Right lobe of liver (tissue), 6 donors: ENCODE data around the gene RNU11. TPM values are rescaled to one million over a fixed set of nuclear protein-coding genes. Genes with fewer than 3 reads are reported as not detected.
"Not testable (repeated sequence)": the region's sequence is repeated elsewhere in the genome, so short reads cannot be mapped to it uniquely, and the experiment has no call there.

Source experiments
- ATAC-seq, 4 donors: fragments of 200-7000 bp; cut with Tn5 transposase; one replicate each; pipeline ENCODE4 v1.9.1; 2020; ENCODE audit warnings: mild to moderate bottlenecking in 4 of 4, moderate library complexity in 4 of 4
- DNase-seq, 3 donors: peaks; one replicate each; pipeline ENCODE4 v3.0.0-alpha.2; 2020
- H3K27ac ChIP-seq, 3 donors: fragments of 200-600 bp; one replicate each; pipeline ENCODE4 v1.8.0; 2022
- H3K27me3 ChIP-seq, 2 donors: fragments of 200-600 bp; one replicate each; pipeline ENCODE4 v1.8.0; 2022
- H3K36me3 ChIP-seq, 4 donors: fragments of 200-600 bp; sonication (generic) in 1 of 4; one replicate each; pipeline versions ENCODE4 v1.5.1 to v1.8.0; 2017 to 2022; ENCODE audit warnings: control low read depth in 1 of 4
- H3K4me1 ChIP-seq, 4 donors: fragments of 200-600 bp; sonication (generic) in 1 of 4; one replicate each; pipeline versions ENCODE4 v1.5.1 to v1.8.0; 2017 to 2022; ENCODE audit warnings: control low read depth in 1 of 4
- H3K4me3 ChIP-seq, 3 donors: fragments of 200-600 bp; one replicate each; pipeline ENCODE4 v1.8.0; 2022
- H3K9me3 ChIP-seq, 4 donors: fragments of 200-600 bp; sonication (generic) in 1 of 4; one replicate each; pipeline versions ENCODE4 v1.5.1 to v1.8.0; 2017 to 2022; ENCODE audit warnings: control low read depth in 1 of 4
- POLR2A ChIP-seq: fragments of 450-650 bp; IDR thresholded peaks from one replicate; pipeline ENCODE4 v1.6.1; 2017; ENCODE audit warnings: antibody characterized with exemption, mild to moderate bottlenecking
- WGBS: methylation state at CpG from one replicate; pipeline ENCODE4 v1.1.6; 2018; ENCODE audit warnings: low coverage, low lambda C conversion rate; ENCODE audit not compliant: insufficient coverage; ENCODE audit errors: missing lambda C conversion rate; 5-methylcytosine and 5-hydroxymethylcytosine counted together
- intact Hi-C, 2 donors: fragments of 100-400 bp; cut with DNase I; formaldehyde crosslinking; loops; one replicate each; pipeline versions ENCODE4 v1.11.2 to v1.14.1; 2022
- total RNA-seq, 6 experiments: library from RNA; depleted of rRNA in 2 of 6; stranded (reverse); fragments of >200 nt in 2 of 6; fragmentation: NEBNext Ultra II Directional in 3 of 6; extraction: Animal tissue kit (Norgen Biotek cat#: 25700) in 3 of 6; gene quantifications; one replicate each; pipeline versions ENCODE4 v1.1.0 to v1.2.4, GENCODE V29; 2016 to 2023
- TF ChIP-seq, protein P1 (sequence below), 4 donors: fragments of 200-600 bp in 3 of 4; fragments of 450-650 bp in 1 of 4; IDR thresholded peaks; one replicate each; pipeline versions ENCODE4 v1.5.1 to v1.8.0; 2016 to 2022; ENCODE audit warnings: antibody characterized with exemption in 4 of 4, mild to moderate bottlenecking in 2 of 4
- donor health status: DM: no; HTN: yes; CAD: no.
- donor health status: DM: no; HTN: no; CAD: no.
- donor health status: DM: no; HTN: no; CAD: no.
- donor health status: DM: no; HTN: yes; CAD: no.
- donor health status: DM: no; HTN: yes; CAD: no.

RNU11 gene
- total RNA-seq, 6 experiments from 2014 or later, result not detected

DNA sequence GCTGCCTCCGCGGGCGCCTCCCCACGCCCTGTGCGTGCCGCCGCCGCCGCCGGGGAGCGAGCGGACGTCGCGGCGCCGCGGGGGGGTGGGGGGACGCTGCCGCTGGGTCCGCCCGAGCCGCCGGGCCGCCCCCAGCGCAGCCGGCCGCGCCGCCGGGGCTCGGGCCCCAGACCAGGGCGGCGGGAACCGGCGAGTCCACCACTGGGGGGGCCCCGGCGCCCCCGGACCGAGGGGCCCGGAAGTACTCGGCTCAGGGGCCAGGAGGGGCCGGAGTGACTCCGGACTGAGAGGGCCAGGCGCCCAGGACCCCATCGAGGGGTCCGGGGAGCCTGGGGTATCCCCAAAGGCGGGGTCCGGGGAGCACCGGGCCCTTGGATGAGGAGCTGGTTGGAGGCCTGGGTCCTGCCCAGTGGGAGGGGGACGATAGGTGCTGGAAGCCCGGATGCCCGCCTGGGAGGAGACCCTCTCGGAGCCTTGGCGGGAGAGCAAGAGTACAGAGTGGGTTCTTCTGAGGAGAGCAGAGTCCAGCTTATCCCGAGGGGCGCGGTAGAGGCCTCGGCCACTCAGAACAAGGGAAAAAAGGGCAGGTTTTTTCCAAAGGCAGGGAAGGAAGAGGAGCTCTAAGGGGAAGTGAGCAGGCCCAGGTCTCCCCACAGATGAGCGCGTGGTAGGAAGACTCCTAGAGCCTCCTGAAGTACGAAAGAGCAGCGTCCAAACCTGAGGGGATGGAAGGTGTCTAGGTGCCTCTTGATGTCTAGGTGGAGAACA is 20.7 kb downstream of the RNU11 start:
- 0% methylated on average over 19 of the region's 63 CpGs for WGBS
- peak; percentile 63 to 67 (median 66) for DNase-seq
- TF ChIP-seq, protein P1, sequence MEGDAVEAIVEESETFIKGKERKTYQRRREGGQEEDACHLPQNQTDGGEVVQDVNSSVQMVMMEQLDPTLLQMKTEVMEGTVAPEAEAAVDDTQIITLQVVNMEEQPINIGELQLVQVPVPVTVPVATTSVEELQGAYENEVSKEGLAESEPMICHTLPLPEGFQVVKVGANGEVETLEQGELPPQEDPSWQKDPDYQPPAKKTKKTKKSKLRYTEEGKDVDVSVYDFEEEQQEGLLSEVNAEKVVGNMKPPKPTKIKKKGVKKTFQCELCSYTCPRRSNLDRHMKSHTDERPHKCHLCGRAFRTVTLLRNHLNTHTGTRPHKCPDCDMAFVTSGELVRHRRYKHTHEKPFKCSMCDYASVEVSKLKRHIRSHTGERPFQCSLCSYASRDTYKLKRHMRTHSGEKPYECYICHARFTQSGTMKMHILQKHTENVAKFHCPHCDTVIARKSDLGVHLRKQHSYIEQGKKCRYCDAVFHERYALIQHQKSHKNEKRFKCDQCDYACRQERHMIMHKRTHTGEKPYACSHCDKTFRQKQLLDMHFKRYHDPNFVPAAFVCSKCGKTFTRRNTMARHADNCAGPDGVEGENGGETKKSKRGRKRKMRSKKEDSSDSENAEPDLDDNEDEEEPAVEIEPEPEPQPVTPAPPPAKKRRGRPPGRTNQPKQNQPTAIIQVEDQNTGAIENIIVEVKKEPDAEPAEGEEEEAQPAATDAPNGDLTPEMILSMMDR (IDR thresholded peaks at IDR 0.05), result no peak
- TF ChIP-seq POLR2A, result peak; percentile 22
- H3K27ac ChIP-seq, result peak overlapping the region; percentile 83 to 98 (median 94)
- no peaks in the 10 kb centered on the region for H3K9me3 ChIP-seq
- peak; percentile 56 to 78 (median 70) for ATAC-seq
- H3K27me3 ChIP-seq, result no peaks in the 10 kb centered on the region
- peaks cover 0 to 14% (median 0%) of the 10 kb centered on the region in 4 donors for H3K4me1 ChIP-seq
- peak overlapping the region; percentile 78 to 98 (median 90) for H3K4me3 ChIP-seq
- intact Hi-C loops, result no loop called here
- no peaks in the 10 kb centered on the region for H3K36me3 ChIP-seq

DNA sequence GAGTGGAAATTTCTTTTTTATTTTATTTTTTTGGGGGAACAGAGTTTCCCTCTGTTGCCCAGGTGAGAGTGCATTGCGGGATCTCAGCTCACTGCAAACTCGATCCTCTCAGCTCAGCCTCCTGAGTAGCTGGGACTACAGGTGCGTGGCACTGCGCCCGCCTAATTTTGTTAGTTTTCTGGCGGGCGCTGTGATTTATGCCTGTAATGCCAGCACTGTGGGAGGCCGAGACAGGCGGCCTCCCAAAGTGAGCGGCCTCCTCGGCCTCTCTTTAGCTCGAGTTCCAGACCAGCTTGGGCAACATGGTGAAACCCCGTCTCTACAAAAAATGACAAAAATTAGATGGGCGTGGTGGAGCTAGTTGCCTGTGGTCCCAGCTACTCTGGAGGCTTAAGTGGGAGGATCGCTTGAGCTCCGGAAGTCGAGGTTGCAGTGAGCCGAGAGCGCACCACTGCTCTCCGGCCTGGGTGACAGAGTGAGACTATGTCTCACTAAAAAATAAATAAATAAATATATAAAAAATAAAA is 22.9 kb downstream of the RNU11 start:
- ATAC-seq (no peak), DNase-seq (no peak)
- TF ChIP-seq, protein P1 (IDR thresholded peaks at IDR 0.05), result no peak
- no peak for TF ChIP-seq POLR2A
- H3K9me3 ChIP-seq, result no peaks in the 10 kb centered on the region
- H3K27ac ChIP-seq, result no peak overlapping the region
- no peak overlapping the region for H3K4me3 ChIP-seq
- H3K27me3 ChIP-seq, result no peaks in the 10 kb centered on the region
- 96% methylated on average over 16 of the region's 20 CpGs for WGBS
- no peaks in the 10 kb centered on the region for H3K36me3 ChIP-seq
- peaks cover 0 to 14% (median 0%) of the 10 kb centered on the region in 4 donors for H3K4me1 ChIP-seq
- intact Hi-C loops, result no loop called here

DNA sequence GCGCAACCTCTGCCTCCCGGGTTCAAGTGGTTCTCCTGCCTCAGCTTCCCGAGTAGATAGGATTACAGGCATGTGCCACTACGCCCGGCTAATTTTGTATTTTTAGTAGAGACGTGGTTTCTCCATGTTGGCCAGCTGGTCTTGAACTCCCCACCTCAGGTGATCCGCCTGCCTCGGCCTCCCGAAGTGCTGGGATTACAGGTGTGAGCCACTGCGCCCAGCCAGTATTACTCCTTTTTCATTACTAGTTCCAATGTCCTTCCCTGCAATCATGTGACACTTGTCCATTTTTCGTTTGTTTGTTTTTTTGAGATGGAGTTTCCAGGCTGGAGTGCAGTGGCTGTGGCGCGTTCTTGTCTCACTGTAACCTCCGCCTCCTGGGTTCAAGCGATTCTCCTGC is 24.6 kb downstream of the RNU11 start:
- 90% methylated on average over 15 of the region's 15 CpGs for WGBS
- H3K9me3 ChIP-seq, H3K36me3 ChIP-seq, intact Hi-C loops, H3K4me3 ChIP-seq, H3K27ac ChIP-seq, H3K27me3 ChIP-seq, DNase-seq, ATAC-seq: not testable (repeated sequence)
- H3K4me1 ChIP-seq, result peaks cover 0 to 12% (median 0%) of the 10 kb centered on the region in 4 donors

DNA sequence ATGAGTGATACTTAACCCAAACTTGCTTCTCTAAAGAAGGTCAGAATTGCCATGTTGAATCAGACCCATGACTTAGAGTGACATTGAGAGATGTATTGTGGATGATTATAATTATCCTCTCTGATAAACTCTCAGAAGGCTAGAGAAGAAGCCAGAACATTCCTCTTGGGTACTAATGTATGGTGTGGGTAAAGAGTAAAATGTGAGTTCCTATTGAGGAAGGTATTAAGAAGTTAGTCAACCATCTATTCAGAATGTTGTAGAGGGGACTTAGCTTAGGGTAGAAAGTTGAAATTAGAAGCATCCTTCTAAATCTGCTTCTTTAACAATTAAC is 27.5 kb downstream of the RNU11 start:
- intact Hi-C loops, result no loop called here
- ATAC-seq, result no peak
- H3K4me1 ChIP-seq, result no peaks in the 10 kb centered on the region
- no peaks in the 10 kb centered on the region for H3K36me3 ChIP-seq
- no peak overlapping the region for H3K27ac ChIP-seq
- TF ChIP-seq POLR2A, result no peak
- TF ChIP-seq, protein P1 (IDR thresholded peaks at IDR 0.05), result no peak
- no peak overlapping the region for H3K4me3 ChIP-seq
- H3K9me3 ChIP-seq, result no peaks in the 10 kb centered on the region
- no peaks in the 10 kb centered on the region for H3K27me3 ChIP-seq
- DNase-seq, result no peak

DNA sequence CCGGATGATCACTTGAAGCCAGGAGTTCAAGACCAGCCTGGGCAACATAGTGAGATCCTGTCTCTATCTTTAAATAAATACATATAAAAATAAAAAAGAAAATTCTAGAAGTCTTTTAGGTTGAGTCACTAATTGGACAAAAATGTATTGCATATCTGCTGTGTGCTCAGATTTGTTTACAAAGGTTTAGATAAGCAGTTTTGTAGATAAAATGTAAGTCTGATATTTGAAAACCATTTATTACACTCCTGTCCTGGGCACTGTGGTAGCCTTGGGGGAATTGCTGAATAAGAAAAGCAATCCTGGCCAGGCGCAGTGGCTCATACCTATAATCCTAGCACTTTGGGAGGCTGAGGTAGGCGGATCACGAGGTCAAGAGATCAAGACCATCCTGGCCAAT is 31.8 kb downstream of the RNU11 start:
- TF ChIP-seq POLR2A, result no peak
- TF ChIP-seq, protein P1 (IDR thresholded peaks at IDR 0.05), result no peak
- no peak overlapping the region for H3K27ac ChIP-seq
- H3K4me1 ChIP-seq, result no peaks in the 10 kb centered on the region
- no peak for ATAC-seq
- no peaks in the 10 kb centered on the region for H3K27me3 ChIP-seq
- H3K36me3 ChIP-seq, result peaks cover 0 to 15% (median 0%) of the 10 kb centered on the region in 4 donors
- intact Hi-C loops, result no loop called here
- WGBS, result 97% methylated on average over 4 of the region's 4 CpGs
- H3K4me3 ChIP-seq, result no peak overlapping the region
- no peak for DNase-seq
- H3K9me3 ChIP-seq, result no peaks in the 10 kb centered on the region
